Skin of body (tissue), 2 donors: ENCODE measurements around the gene SLC7A9. TPM values are rescaled to one million over a fixed set of nuclear protein-coding genes. Genes with fewer than 3 reads are reported as not detected.
"Not testable (repeated sequence)": the region's sequence is repeated elsewhere in the genome, so short reads cannot be mapped to it uniquely, and the experiment has no call there.

Experiments
- DNase-seq: peaks from one replicate; lab custom pipeline; 2025; lab: John Stamatoyannopoulos, UW
- total RNA-seq: library from RNA; depleted of rRNA; stranded (reverse); fragments of >200 nt; gene quantifications from one replicate; pipeline ENCODE4 v1.2.3, GENCODE V29; 2014

Gene SLC7A9
- total RNA-seq, 1 donor from 2014 or later, result 0.10 TPM

- DNase-seq, result no peak
Measured at GRCh38 chr19:32864318-32865007, 5.1 kb downstream of the SLC7A9 start.

- no peak for DNase-seq
Measured at GRCh38 chr19:32863841-32864240, 5.7 kb downstream of the SLC7A9 start.

- DNase-seq, result no peak
Measured at GRCh38 chr19:32863301-32863700, 6.3 kb downstream of the SLC7A9 start.

GRCh38 chr19:32862741-32863140 is 6.8 kb downstream of the SLC7A9 start:
- DNase-seq, result no peak

- DNase-seq, result no peak
Measured at GRCh38 chr19:32862173-32862572, 7.4 kb downstream of the SLC7A9 start.

DNA sequence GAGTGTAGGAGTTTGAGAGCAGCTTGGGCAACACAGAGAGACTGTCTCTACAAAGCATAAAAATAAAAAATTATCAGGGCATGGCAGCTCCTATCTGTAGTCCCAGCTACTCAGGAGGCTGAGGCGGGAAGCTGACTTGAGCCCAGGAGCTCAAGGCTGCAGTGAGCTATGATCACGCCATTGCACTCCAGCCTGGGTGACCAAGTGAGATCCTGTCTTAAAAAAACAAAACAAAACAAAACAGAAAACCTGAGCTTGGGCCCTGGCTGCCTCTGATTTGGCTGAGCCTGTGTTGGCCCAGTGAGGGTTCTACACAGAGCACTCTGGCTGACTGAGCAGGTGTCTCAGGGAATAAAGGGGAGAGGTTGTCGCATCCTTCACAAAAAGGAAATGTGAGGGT is 8.0 kb downstream of the SLC7A9 start:
- DNase-seq, result no peak

- no peak for DNase-seq
Measured at GRCh38 chr19:32859591-32859990, 10.0 kb downstream of the SLC7A9 start.

DNA sequence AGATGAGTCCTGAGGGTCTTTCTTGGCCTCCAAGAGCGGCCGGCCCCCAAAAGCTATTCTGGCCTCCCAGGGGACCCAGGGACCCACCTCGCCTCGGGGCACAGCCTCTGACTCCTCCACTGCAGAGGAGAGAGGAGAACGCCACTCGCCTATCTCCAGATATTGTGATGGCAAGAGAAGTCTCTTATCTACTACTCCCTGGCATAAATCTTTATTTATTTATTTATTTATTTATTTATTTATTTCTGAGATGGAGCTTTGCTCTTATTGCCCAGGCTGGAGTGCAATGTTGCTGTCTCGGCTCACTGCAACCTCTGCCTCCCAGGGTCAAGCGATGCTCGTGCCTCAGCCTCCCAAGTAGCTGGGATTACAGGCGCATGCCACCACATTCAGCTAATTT is 11.0 kb downstream of the SLC7A9 start:
- no peak for DNase-seq

- no peak for DNase-seq
Measured at GRCh38 chr19:32858155-32858554, 11.4 kb downstream of the SLC7A9 start.

GRCh38 chr19:32857584-32857983 is 12.0 kb downstream of the SLC7A9 start:
- no peak for DNase-seq

- not testable (repeated sequence) for DNase-seq
Measured at GRCh38 chr19:32856818-32857217, 12.7 kb downstream of the SLC7A9 start.

- no peak for DNase-seq
Measured at GRCh38 chr19:32852216-32852615, 17.4 kb downstream of the SLC7A9 start.

- not testable (repeated sequence) for DNase-seq
Measured at GRCh38 chr19:32848035-32848434, 21.5 kb downstream of the SLC7A9 start.

DNA sequence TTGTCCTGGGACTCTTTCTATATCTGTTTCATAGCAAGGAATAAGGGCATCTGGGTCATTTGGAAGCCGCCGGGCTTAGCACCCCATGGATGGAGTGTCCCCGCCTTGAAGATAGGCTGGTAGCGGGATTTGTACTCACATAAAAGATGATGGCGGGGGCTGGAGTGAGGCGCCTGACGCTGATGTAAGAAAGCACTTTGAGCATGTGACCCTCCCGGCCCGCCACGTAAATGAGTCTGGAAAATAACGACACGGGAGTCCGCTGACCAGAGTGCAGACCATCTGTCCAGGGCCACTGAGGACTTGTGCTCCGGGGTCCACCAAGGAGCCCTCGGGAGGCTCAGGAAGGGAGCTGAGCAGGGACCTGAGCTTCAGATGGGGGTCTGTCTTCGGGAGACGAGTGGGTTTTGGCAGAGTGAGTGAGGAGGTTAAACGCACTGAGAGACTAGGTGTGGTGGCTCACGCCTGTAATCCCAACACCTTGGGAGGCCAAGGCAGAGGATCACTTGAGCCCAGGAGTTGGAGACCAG is 25.8 kb downstream of the SLC7A9 start:
- no peak for DNase-seq

- DNase-seq, result no peak
Measured at GRCh38 chr19:32842061-32842460, 27.5 kb downstream of the SLC7A9 start.

DNA sequence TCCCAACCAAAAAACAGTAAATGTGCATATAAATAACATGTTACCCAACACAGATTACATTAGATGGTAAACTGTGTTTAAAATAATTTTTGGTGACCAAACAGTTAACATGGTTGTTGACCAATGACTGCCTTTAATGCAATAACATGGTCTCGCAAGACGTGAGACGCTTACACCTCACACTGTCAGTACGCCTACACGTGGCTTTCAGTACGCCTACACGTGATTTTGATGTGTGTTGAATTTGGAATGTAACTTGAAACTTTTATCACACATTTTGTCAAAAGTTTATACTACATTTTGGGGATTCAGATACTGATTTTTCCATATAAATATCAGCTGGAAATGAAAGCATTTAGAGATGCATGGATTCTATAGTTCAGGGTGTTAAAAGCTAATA is 32.0 kb downstream of the SLC7A9 start:
- no peak for DNase-seq

- DNase-seq, result not testable (repeated sequence)
Measured at GRCh38 chr19:32833388-32833787, 36.2 kb downstream of the SLC7A9 start.

- DNase-seq, result not testable (repeated sequence)
Measured at GRCh38 chr19:32832825-32833224, 36.7 kb downstream of the SLC7A9 start.

DNA sequence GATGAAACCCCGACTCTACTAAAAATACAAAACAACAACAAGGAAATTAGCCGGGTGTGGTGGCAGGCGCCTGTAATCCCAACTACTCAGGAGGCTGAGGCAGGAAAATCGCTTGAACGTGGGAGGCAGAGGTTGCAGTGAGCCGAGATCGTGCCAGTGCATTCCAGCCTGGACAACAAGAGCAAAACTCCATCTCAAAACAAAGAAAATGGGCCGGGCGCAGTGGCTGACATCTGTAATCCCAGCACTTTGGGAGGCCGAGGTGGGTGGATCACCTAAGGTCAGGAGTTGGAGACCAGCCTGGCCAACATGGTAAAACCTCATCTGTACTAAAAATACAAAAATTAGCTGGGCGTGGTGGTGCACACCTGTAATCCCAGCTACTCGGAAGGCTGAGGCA is 37.5 kb downstream of the SLC7A9 start:
- not testable (repeated sequence) for DNase-seq

GRCh38 chr19:32831611-32832010 is 38.0 kb downstream of the SLC7A9 start:
- DNase-seq, result no peak

DNA sequence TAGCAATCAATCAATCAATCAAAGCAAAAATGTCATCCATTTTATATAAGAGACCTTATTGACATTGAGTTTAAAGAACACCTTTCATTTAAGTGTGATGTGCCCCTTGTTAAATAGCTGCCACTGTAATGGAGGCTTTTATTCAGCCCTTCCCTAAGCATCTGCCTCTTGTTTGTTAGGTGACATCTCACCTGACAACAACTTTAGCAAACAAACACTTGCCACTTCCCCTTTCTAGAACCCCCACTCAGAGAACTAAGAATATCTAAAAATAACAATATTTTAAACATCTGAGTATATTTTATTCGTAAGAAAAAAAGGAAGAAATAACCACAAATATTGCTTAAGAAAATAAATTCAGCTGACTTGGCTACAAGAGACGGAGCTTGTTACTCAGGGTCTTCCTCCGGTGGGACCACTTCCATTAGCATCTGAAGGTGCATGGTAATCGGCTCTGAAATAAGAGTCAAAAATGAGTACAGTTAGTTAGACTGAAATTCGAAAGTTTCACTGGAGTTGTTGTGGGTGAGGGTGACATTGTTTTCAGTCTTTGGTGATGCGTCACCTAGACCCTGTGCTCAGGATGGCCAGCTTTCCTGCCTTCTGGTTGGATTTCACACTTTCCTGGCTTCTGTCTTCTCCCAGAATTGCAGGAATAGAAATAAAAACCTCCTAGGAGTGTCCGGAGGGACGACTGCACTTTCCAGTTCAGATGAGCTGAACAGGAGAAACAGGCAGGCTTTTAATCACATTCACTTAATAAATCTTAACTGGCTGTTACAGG is 39.1 kb downstream of the SLC7A9 start:
- no peak for DNase-seq

DNA sequence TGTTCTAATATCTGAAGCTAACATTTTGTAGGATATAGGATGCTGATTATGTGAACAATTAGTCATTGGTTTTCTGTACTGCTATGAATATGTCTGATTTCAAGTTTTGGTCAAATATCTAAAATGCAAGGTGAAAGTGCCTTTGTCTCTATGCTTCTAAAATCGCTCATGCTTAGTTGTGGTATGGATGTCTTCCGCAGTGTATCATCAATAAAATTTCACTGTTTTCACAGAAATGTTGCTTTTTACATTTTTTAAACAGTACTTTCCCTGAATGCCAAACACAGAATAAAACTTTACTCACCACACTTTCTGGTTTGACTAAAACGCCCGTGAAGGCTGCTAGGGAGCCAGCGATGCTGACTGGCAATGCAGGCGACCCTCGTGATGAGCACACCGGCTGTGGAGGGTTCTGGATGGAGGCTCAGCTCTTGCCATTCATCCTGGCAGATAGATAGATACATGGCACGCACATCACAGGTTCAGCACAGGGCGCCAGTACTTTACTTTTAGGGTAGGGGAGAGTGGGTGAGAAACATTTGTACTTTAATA is 40.1 kb downstream of the SLC7A9 start:
- no peak for DNase-seq
